A673 (cell line): ENCODE results near the gene CBX1. TPM values are rescaled to one million over a fixed set of nuclear protein-coding genes. Genes with fewer than 3 reads are reported as not detected.

ENCODE experiments used
- BruUV-seq: library from RNA; stranded (reverse); fragments of 400-500 nt; replicated peaks from 2 replicates; lab custom pipeline; 2021; lab: Mats Ljungman, UMichigan
- CTCF ChIA-PET: fragments of 300-600 bp; sonication (Branson Sonifier 250); formaldehyde crosslinking; loops from one replicate; lab custom pipeline; 2022; ENCODE audit warnings: antibody characterized with exemption; lab: Charles Lee
- POLR2A ChIA-PET: fragments of 300-600 bp; sonication (Branson Sonifier 250); formaldehyde crosslinking; loops from one replicate; lab custom pipeline; 2022; ENCODE audit warnings: antibody characterized with exemption; ENCODE audit not compliant: low non-redundant PET; lab: Charles Lee
- DNase-seq: peaks from one replicate; pipeline ENCODE4 v3.0.0-alpha.2; 2015; ENCODE audit warnings: low spot score
- H3K27ac ChIP-seq: fragments of 200-600 bp; sonication (generic); 2 replicates; pipeline ENCODE4 v1.5.1; 2016; ENCODE audit warnings: mixed run types, low read depth, mild to moderate bottlenecking, mixed read lengths, antibody characterized with exemption, low read length; ENCODE audit not compliant: poor library complexity, severe bottlenecking
- H3K27me3 ChIP-seq: fragments of 200-600 bp; sonication (generic); replicated peaks from 2 replicates; pipeline ENCODE4 v1.6.1; 2017; ENCODE audit warnings: mixed run types, low read depth, mild to moderate bottlenecking, mixed read lengths, antibody characterized with exemption, low read length; ENCODE audit not compliant: insufficient read depth, poor library complexity
- H3K36me3 ChIP-seq: fragments of 200-600 bp; sonication (generic); 2 replicates; pipeline ENCODE4 v1.6.1; 2016; ENCODE audit warnings: mixed run types, mild to moderate bottlenecking, mixed read lengths, antibody characterized with exemption, low read length; ENCODE audit not compliant: insufficient read depth, poor library complexity, severe bottlenecking
- H3K4me1 ChIP-seq: fragments of 200-600 bp; sonication (generic); 2 replicates; pipeline ENCODE4 v1.6.1; 2017; ENCODE audit warnings: mixed run types, mild to moderate bottlenecking, mixed read lengths, antibody characterized with exemption, low read length; ENCODE audit not compliant: insufficient read depth, poor library complexity, severe bottlenecking
- H3K4me3 ChIP-seq: fragments of 200-600 bp; sonication (generic); 2 replicates; pipeline ENCODE4 v1.5.1; 2016; ENCODE audit warnings: low read depth, mixed run types, mild to moderate bottlenecking, mixed read lengths, low read length; ENCODE audit not compliant: poor library complexity, severe bottlenecking
- H3K9me3 ChIP-seq: fragments of 200-600 bp; sonication (generic); 2 replicates; pipeline ENCODE4 v1.6.1; 2016; ENCODE audit warnings: mixed run types, low read depth, mild to moderate bottlenecking, mixed read lengths, antibody characterized with exemption, low read length; ENCODE audit not compliant: poor library complexity, severe bottlenecking
- EZH2 ChIP-seq: fragments of 200-600 bp; sonication (generic); IDR thresholded peaks from 2 replicates; pipeline ENCODE4 v1.6.1; 2017; ENCODE audit warnings: borderline replicate concordance, low read depth, mild to moderate bottlenecking, mixed read lengths, antibody characterized with exemption, low read length; ENCODE audit not compliant: poor library complexity, severe bottlenecking
- intact Hi-C: fragments of 100-400 bp; cut with micrococcal nuclease; formaldehyde crosslinking; loops from one replicate; pipeline ENCODE4 v1.10.0; 2022; ENCODE audit not compliant: unreplicated experiment
- total RNA-seq: library from RNA; stranded (reverse); gene quantifications from 2 replicates; pipeline ENCODE4 v1.2.3, GENCODE V29; 2021
- TF ChIP-seq, protein P1 (sequence below): fragments of 300-800, 200-600 bp; sonication (generic); conservative IDR thresholded peaks from 2 replicates; pipeline ENCODE4 v1.5.1; 2017; ENCODE audit warnings: low read depth, mild to moderate bottlenecking, antibody characterized with exemption, low read length, moderate library complexity, mixed read lengths

The CBX1 gene
- total RNA-seq, 1 experiment from 2014 or later, result 121 TPM

- POLR2A ChIA-PET, result interaction anchor here (0.6 kb wide), 2 partner anchors 13 to 49 kb away, joined by 3 read pairs; no protein-coding TSS in a partner anchor
- Histone ChIP-seq H3K9me3 (no peaks in the 10 kb centered on the region), H3K4me3 (peak overlapping the region; percentile 83), H3K27me3 (no peaks in the 10 kb centered on the region), H3K27ac (peak overlapping the region; percentile 93), H3K4me1 (peaks cover 6% of the 10 kb centered on the region), H3K36me3 (peaks cover 2% of the 10 kb centered on the region)
- DNase-seq, result peak; percentile 78
- intact Hi-C loops, result no loop called here
- TF ChIP-seq, protein P1, sequence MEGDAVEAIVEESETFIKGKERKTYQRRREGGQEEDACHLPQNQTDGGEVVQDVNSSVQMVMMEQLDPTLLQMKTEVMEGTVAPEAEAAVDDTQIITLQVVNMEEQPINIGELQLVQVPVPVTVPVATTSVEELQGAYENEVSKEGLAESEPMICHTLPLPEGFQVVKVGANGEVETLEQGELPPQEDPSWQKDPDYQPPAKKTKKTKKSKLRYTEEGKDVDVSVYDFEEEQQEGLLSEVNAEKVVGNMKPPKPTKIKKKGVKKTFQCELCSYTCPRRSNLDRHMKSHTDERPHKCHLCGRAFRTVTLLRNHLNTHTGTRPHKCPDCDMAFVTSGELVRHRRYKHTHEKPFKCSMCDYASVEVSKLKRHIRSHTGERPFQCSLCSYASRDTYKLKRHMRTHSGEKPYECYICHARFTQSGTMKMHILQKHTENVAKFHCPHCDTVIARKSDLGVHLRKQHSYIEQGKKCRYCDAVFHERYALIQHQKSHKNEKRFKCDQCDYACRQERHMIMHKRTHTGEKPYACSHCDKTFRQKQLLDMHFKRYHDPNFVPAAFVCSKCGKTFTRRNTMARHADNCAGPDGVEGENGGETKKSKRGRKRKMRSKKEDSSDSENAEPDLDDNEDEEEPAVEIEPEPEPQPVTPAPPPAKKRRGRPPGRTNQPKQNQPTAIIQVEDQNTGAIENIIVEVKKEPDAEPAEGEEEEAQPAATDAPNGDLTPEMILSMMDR, result no peak
- no peak for TF ChIP-seq EZH2
- BruUV-seq, result no TSS peak
- CTCF ChIA-PET, result interaction anchor here (1.0 to 1.1 kb wide), 2 partner anchors 12 to 78 kb away, joined by 3 read pairs; no protein-coding TSS in a partner anchor
Measured at GRCh38 chr17:48100591-48101011, 677 bp downstream of the CBX1 start.

DNA sequence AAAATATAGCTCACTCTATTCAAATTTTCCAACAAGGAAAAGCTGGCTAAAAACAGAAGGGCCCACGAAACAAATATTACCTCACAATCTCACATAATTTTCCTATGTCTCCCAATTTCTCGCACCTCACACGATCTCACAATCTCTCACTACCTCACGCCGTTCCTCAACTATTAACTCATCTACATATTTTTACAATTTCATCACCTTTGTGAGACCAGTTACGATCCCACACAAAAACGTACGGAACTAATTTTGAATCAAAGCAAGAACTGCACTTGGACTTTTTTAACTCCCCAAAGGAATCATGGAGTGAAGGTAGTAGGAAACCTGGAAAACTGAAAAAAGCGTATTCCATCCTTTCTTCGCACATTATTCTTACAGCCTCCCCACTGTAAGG lies 1.1 kb downstream of the CBX1 start:
- TF ChIP-seq, protein P1, result no peak
- no peak for TF ChIP-seq EZH2
- Histone ChIP-seq H3K9me3 (no peaks in the 10 kb centered on the region), H3K4me3 (peak overlapping the region; percentile 83), H3K27ac (peak overlapping the region; percentile 93), H3K27me3 (no peaks in the 10 kb centered on the region), H3K36me3 (peaks cover 4% of the 10 kb centered on the region), H3K4me1 (peaks cover 6% of the 10 kb centered on the region)
- intact Hi-C loops, result no loop called here
- ChIA-PET POLR2A (interaction anchor here (0.6 kb wide), 1 partner anchor 13 kb away, joined by 3 read pairs; no protein-coding TSS in a partner anchor), CTCF (interaction anchor here (1.0 to 1.1 kb wide), 2 partner anchors 11 to 78 kb away, joined by 3 read pairs; no protein-coding TSS in a partner anchor)
- no peak for DNase-seq
- BruUV-seq, result no TSS peak

DNA sequence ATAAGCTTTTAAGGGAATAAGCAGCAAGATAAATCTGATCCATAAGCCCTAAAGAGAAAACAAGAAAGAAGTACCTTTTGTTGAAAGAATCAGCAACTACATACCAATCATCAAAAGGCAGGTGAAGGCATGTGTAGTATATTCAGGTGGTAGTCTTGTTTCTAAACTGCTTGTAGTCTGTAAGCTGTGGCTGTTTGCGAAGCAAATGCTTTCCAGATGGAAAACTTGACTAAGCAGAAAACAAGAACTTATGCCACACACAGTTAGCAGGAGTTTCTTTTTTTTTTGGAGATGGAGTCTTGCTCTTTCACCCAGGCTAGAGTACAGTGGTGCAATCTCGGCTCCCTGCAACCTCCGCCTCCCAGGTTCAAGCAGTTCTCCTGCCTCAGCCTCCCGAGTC lies 5.7 kb downstream of the CBX1 start:
- DNase-seq, result no peak
- intact Hi-C loops, result no loop called here
- no peaks in the 10 kb centered on the region for H3K9me3 ChIP-seq
- no peaks in the 10 kb centered on the region for H3K27me3 ChIP-seq
- POLR2A ChIA-PET, result no interaction called here
- peaks cover 20% of the 10 kb centered on the region for H3K36me3 ChIP-seq
- no peak overlapping the region for H3K4me3 ChIP-seq
- no peak for TF ChIP-seq EZH2
- TF ChIP-seq, protein P1, result no peak
- no TSS peak for BruUV-seq
- H3K27ac ChIP-seq, result no peak overlapping the region
- H3K4me1 ChIP-seq, result peaks cover 6% of the 10 kb centered on the region
- CTCF ChIA-PET, result no interaction called here
